HG03354 (cell line): ENCODE measurements around the gene BCL11B.

ENCODE experiments used
- ATAC-seq: cut with Tn5 transposase; IDR thresholded peaks from one replicate; pipeline ENCODE4 v1.9.1; 2021; ENCODE audit warnings: mild to moderate bottlenecking; ENCODE audit not compliant: unreplicated experiment, poor library complexity, severe bottlenecking

The BCL11B gene

GRCh38 chr14:99129998-99130397 lies 142.0 kb downstream of the BCL11B start:
- no peak for ATAC-seq

- no peak for ATAC-seq
Measured at GRCh38 chr14:99129211-99129696, 142.7 kb downstream of the BCL11B start.

- ATAC-seq, result no peak
Measured at GRCh38 chr14:99128185-99128584, 143.8 kb downstream of the BCL11B start.

- no peak for ATAC-seq
Measured at GRCh38 chr14:99127651-99128167, 144.3 kb downstream of the BCL11B start.

GRCh38 chr14:99125616-99126431 lies 146.2 kb downstream of the BCL11B start:
- no peak for ATAC-seq

GRCh38 chr14:99125113-99125512 lies 146.9 kb downstream of the BCL11B start:
- ATAC-seq, result no peak

- ATAC-seq, result no peak
Measured at GRCh38 chr14:99124482-99125105, 147.4 kb downstream of the BCL11B start.

- no peak for ATAC-seq
Measured at GRCh38 chr14:99123208-99123870, 148.7 kb downstream of the BCL11B start.

GRCh38 chr14:99122521-99123125 lies 149.4 kb downstream of the BCL11B start:
- ATAC-seq, result no peak

- ATAC-seq, result no peak
Measured at GRCh38 chr14:99121319-99121875, 150.6 kb downstream of the BCL11B start.

- no peak for ATAC-seq
Measured at GRCh38 chr14:99120526-99121318, 151.3 kb downstream of the BCL11B start.

- no peak for ATAC-seq
Measured at GRCh38 chr14:99119554-99120525, 152.2 kb downstream of the BCL11B start.
